ENCODE measurements around the gene CCR9. TPM values are rescaled to one million over a fixed set of nuclear protein-coding genes. Genes with fewer than 3 reads are reported as not detected.

The CCR9 gene
- total RNA-seq, 4 donors from 2014 or later: 2.1 to 7.4 (median 3.7) TPM

DNA sequence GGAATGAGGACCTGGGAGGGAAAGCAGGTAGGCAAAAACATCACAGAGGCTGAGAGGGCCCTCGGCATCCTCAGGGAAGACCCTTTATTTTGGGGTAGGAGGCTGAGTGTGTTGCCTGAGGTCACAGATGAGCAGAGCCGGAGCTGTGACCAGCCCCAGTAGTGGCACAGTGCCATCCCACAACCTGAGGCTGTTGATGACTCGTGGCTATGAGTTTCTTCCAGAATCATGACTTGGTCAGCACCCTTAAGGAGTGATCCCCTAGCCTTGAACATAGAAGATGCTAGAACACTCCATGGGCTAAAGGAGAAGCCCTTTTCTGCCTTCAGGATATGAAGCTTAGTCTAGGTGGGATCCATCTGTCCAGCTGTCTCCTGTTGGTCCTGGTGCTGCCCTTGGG, 37.4 kb downstream of the CCR9 start:
- H3K27me3 ChIP-seq: no peaks in the 10 kb centered on the region
- no peaks in the 10 kb centered on the region for H3K4me1 ChIP-seq
- H3K9me3 ChIP-seq: no peaks in the 10 kb centered on the region
- no peak for DNase-seq
- no peak overlapping the region for H3K27ac ChIP-seq
- TF ChIP-seq, protein P1, sequence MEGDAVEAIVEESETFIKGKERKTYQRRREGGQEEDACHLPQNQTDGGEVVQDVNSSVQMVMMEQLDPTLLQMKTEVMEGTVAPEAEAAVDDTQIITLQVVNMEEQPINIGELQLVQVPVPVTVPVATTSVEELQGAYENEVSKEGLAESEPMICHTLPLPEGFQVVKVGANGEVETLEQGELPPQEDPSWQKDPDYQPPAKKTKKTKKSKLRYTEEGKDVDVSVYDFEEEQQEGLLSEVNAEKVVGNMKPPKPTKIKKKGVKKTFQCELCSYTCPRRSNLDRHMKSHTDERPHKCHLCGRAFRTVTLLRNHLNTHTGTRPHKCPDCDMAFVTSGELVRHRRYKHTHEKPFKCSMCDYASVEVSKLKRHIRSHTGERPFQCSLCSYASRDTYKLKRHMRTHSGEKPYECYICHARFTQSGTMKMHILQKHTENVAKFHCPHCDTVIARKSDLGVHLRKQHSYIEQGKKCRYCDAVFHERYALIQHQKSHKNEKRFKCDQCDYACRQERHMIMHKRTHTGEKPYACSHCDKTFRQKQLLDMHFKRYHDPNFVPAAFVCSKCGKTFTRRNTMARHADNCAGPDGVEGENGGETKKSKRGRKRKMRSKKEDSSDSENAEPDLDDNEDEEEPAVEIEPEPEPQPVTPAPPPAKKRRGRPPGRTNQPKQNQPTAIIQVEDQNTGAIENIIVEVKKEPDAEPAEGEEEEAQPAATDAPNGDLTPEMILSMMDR (IDR thresholded peaks at IDR 0.05): no peak
- no peak for TF ChIP-seq POLR2A (IDR thresholded peaks at IDR 0.05)
- H3K36me3 ChIP-seq: peaks cover 0 to 70% (median 0%) of the 10 kb centered on the region in 3 donors
- no peak overlapping the region for H3K4me3 ChIP-seq

DNA sequence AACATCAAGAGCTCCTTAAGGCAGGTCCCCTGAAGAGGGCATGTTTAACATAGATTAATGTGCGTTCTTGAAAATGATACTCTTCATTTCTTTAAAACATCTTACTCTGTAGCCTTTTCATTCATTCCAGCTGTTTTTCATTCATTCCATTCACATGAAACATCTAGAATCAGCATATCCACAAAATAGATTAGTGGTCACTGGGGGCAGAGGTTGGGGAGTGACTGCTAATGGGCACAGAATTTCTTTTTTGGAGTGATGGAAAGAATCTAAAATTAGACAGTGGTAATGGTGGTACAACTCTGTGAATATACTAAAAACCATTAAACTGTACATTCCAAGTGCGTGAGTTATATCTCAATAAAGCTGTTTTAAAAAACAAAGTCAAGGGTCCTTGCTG, 41.5 kb downstream of the CCR9 start:
- no peaks in the 10 kb centered on the region for H3K9me3 ChIP-seq
- H3K4me1 ChIP-seq: no peaks in the 10 kb centered on the region
- no peak overlapping the region for H3K27ac ChIP-seq
- DNase-seq: no peak
- TF ChIP-seq POLR2A (IDR thresholded peaks at IDR 0.05): no peak
- TF ChIP-seq, protein P1 (IDR thresholded peaks at IDR 0.05): no peak
- peaks cover 0 to 80% (median 0%) of the 10 kb centered on the region in 3 donors for H3K36me3 ChIP-seq
- no peaks in the 10 kb centered on the region for H3K27me3 ChIP-seq
- H3K4me3 ChIP-seq: no peak overlapping the region

DNA sequence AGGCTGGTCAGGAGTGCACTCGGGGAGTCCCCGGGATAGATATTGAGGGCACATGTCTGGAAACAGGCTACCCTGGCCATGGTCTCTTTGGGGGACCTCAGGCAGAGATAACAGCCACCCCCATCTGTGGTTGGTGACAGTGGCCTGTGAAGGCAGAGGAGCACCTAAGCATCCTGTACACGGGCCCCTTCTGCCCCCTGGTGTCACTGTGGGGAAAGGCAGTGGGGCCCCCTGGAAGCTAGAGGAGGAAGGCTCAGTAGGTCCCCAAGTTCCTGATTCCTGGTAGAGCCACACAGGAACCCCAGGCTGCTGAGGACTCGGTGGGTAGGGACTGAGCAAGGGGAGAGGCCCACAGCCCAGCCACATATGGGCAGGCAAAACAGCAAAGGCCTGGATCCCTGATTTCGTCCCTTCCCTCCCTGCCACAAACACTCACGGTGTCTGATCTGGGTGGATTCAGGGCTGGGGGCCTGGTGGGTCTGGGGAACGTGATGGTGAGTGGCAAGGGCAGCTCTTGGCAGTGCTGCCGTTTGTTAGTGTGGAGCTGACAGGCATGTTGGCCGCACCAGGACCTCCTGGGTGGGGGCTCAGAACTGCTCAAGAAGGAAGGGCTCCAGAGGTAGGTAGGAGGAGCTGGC, 42.8 kb downstream of the CCR9 start:
- TF ChIP-seq, protein P1 (IDR thresholded peaks at IDR 0.05): peak; percentile 57 to 81 (median 69)
- no peak for TF ChIP-seq POLR2A (IDR thresholded peaks at IDR 0.05)
- peak; percentile 61 to 76 (median 69) for DNase-seq
- Histone ChIP-seq H3K9me3 (no peaks in the 10 kb centered on the region), H3K4me1 (no peaks in the 10 kb centered on the region), H3K27ac (no peak overlapping the region), H3K27me3 (no peaks in the 10 kb centered on the region), H3K36me3 (peaks cover 0 to 76% (median 0%) of the 10 kb centered on the region in 3 donors), H3K4me3 (no peak overlapping the region)

DNA sequence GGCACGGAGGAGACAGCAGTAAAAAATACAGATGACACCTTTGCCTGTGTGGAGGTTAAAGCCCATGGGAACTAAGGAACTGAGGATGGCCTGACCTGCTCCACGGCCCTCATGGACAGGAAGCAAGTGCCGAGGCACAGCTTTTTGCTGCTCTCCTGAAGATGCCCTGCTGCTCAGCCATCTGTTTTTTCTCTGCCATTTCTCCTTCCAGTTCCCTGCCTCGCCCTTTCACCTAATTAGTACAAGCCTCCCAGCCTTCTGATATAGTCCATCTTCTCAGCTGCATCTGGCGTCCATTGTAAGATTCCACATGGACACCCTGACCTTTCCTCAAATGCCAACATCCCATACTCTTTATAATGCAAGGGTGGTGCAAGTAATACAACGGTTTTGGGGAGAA, 45.2 kb downstream of the CCR9 start:
- H3K4me1 ChIP-seq: no peaks in the 10 kb centered on the region
- TF ChIP-seq, protein P1 (IDR thresholded peaks at IDR 0.05): no peak
- no peak for TF ChIP-seq POLR2A (IDR thresholded peaks at IDR 0.05)
- no peak for DNase-seq
- H3K9me3 ChIP-seq: no peaks in the 10 kb centered on the region
- peaks cover 0 to 93% (median 0%) of the 10 kb centered on the region in 3 donors for H3K36me3 ChIP-seq
- no peaks in the 10 kb centered on the region for H3K27me3 ChIP-seq
- no peak overlapping the region for H3K4me3 ChIP-seq
- H3K27ac ChIP-seq: no peak overlapping the region

DNA sequence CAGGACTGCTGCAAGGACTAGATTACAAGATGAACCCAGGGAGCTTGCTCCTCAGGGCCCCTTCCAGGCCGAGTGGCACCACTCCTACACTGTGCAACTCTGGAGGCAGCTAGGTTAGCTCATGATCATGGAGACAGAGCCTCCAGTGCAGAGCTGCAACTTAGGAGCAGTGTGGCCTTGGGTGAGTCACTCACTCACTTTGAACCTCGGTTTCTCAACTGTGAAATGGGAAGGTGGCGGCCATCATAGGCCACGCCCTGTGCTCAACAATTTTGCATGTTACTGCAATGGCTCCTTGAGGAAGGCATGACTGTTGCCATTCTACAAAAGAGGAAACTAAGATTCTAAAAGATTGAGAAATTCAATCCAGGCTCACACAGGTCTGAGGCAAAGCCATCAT, 45.8 kb downstream of the CCR9 start:
- H3K36me3 ChIP-seq: peaks cover 0 to 92% (median 0%) of the 10 kb centered on the region in 3 donors

More for the DNA sequence above, 45.8 kb downstream of the CCR9 start:
- no peak for TF ChIP-seq POLR2A (IDR thresholded peaks at IDR 0.05)
- TF ChIP-seq, protein P1 (IDR thresholded peaks at IDR 0.05): no peak
- no peak overlapping the region for H3K4me3 ChIP-seq
- no peaks in the 10 kb centered on the region for H3K9me3 ChIP-seq
- DNase-seq: peak in 1 of 3 donors; percentile 19
- no peaks in the 10 kb centered on the region for H3K27me3 ChIP-seq
- H3K4me1 ChIP-seq: no peaks in the 10 kb centered on the region
- H3K27ac ChIP-seq: no peak overlapping the region
